Measurements from ENCODE around the gene UMAD1.

DNA sequence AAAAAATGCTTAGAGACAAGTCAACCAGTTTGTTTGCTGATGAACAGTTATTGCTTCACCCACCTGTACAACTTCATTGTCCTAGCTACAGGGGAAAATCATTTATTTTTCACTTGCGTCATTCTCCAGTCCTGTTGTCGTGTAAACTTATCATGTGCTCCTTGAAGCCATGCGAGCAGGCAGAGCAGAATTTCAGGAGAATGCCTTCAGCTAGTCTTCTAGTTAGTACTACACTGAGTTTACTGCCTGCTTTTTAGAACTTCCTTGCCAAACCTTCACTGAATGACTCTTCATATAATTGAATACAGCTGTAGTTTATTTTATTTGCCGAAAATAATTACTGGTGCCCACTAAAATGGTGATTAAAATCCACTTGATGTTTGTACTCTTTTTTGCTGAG is 62.3 kb downstream of the UMAD1 start:
- TF ChIP-seq TAF1 (IDR thresholded peaks at IDR 0.05; ENCODE audit: borderline replicate concordance, low read depth, low read length) (no peak), POLR2A (IDR thresholded peaks at IDR 0.05; ENCODE audit: low read depth, low read length) (no peak)
